ENCODE results near the gene OPRD1.

The OPRD1 gene

GRCh38 chr1:28885977-28886730 lies 74.2 kb downstream of the OPRD1 start:
- DNase-seq (ENCODE audit: low read depth), result no peak

- peak; percentile 81 for DNase-seq (ENCODE audit: low read depth)
These were observed 74.9 kb downstream of the OPRD1 start for GRCh38 chr1:28886731-28887418.

DNA sequence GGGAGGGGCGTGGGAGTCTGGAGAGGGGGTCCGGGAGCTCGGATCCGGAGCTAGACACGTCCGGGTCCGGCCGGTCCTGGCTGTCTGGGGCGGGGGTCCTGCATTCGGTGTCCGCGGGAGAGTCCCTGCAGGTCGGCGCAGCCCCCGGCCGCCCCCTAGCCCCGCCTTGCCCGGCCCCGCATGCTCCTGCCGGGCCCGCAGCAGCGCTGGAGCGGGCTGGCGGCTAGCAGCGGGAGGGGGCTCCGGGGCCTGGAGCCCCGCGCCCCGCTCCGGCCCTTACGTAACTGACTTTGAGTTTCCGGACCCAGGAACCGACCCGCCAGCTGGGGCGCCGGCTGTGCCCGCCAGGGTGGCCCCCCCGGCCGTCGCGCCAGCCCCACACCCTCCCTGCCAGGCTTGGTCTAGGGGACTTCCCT lies 75.5 kb downstream of the OPRD1 start:
- DNase-seq (ENCODE audit: low read depth), result peak; percentile 37

GRCh38 chr1:28887835-28888682 lies 76.1 kb downstream of the OPRD1 start:
- no peak for DNase-seq (ENCODE audit: low read depth)

DNA sequence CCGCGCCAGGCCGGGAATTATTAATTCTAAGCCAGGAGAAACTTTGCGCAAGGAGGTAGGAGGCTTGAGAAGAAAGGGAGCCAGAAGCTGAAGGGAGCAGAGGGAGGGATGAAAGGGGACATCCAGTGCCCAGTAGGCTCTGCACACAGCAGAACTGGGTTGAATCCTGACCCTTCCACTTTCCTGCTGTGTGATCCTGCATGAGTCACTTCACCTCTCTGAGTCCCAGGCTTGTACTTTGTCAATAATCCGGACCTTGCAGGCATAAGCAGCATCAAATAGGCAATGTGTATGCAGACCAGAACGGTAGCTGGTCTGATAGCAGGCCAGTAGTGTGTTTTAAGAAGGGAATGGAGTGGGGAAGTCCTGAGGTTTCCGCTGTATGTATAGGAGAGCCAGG lies 76.9 kb downstream of the OPRD1 start:
- no peak for DNase-seq (ENCODE audit: low read depth)

- DNase-seq (ENCODE audit: low read depth), result no peak
These were observed 77.4 kb downstream of the OPRD1 start for GRCh38 chr1:28889357-28889756.

- no peak for DNase-seq (ENCODE audit: low read depth)
These were observed 78.5 kb downstream of the OPRD1 start for GRCh38 chr1:28890435-28890834.

DNA sequence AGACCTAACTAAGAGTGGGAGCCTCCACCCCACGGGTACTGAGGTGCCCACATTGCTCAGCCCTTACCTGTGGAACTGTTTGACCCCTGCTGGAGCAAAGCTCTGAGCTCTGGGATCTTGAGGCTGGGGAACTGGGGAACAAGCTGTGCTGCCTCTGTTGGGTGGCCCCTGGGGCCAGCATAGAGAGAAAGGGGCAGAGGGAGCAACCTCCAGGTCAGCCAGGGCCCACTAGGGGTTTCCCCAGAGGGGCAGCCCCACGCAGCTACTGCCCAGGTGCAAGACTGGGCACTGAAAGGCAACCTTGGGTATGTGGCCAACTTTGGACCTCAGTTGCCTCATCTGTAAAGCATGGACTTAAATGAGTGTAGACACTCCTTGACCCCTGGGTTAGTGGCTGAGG lies 78.9 kb downstream of the OPRD1 start:
- no peak for DNase-seq (ENCODE audit: low read depth)

GRCh38 chr1:28891256-28891655 lies 79.3 kb downstream of the OPRD1 start:
- DNase-seq (ENCODE audit: low read depth), result no peak

DNA sequence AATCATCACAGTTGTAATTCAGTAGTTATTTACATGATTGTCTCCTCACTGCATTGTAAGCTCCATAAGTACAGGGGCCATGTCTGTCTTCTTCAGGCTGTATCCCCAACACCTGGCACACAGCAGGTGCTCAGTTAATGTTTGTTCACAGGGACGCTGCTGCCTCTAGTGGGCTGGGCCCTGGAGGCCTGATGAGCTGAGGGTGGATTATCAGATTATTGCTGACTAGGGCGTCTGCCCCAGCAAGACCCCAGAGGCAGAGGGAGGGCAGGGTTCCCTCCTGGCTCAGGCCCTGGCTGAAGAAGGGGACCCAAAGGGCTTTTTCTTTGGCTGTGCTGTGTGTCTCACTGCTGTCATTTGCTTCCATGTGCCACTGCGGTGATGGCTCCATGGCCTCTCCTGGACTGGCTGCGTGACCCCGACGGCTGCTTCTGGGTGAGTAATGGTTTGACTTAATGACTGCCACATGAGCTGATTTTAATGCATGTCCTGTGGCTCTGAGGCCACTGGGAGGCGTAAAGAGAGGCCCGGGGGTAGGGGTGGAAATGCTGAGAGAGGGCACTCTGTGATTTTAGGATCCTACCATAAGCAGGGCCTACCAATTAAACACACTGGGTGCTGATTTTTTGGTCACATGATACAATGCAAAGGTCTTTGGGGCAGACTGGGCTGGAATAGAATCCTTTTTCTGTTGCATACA lies 81.6 kb downstream of the OPRD1 start:
- no peak for DNase-seq (ENCODE audit: low read depth)

DNA sequence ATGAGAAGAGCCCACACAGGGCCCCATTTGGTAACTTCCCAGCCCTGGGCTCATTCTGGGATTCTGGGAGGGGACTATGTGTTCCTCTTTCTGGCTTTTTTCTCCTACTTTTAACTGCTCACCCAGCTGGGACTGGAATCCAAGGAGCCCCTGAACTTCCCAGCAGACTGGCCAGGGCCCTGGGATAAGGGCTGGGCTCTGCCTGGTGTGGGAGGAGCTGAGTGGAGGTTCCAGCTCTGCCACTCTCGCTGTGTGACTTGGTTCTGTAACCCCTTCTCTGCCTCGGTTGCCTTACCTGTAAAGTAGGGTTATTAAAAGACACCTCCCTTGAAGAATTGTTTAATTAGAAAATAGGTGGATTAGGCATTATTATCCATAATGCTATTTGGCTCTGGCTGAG lies 82.8 kb downstream of the OPRD1 start:
- no peak for DNase-seq (ENCODE audit: low read depth)

- no peak for DNase-seq (ENCODE audit: low read depth)
These were observed 84.1 kb downstream of the OPRD1 start for GRCh38 chr1:28895896-28896608.

- DNase-seq (ENCODE audit: low read depth), result no peak
These were observed 84.6 kb downstream of the OPRD1 start for GRCh38 chr1:28896609-28896986.

DNA sequence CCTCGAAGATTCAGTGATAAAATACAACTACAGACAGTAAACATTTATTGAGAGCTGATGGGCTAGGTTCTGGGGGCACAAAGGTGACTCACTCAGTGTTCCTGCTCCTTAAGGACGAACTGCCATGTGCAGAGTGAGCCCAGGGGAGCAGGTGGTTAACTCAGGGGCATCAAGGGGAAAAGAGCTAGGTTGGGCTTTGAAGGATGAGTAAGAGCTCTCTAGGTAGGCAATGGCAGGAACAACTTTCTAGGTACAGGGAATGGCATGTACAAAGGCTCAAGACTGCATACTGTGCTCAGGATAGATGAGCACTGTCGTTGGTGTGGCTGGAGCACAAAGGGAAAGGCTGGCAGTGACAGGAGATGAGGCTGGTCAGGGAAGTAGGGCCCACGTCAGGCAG lies 85.8 kb downstream of the OPRD1 start:
- no peak for DNase-seq (ENCODE audit: low read depth)

DNA sequence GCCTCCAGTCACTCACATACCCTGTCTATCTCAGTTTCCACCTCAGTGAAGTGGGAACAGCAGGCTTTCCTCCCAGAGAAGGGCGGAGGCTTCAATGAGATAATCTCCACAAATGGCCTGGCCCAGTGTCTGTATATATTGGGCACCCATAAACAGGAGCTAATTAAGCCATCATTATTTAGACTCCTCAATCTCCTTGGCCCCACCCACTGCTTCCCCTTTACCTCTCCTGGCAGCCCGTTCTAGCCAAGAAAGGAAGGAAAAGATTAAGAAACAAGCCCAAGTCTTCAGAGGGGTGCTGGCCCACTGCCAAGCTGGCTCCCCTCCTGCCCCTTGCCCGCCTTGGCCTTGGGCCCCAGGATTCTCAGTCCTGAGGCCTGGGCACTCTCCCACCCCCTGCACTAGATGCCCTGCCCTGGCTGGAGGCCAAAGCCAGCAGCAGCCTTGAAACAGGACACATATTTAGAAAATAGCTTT lies 86.5 kb downstream of the OPRD1 start:
- no peak for DNase-seq (ENCODE audit: low read depth)

GRCh38 chr1:28899267-28899666 lies 87.3 kb downstream of the OPRD1 start:
- no peak for DNase-seq (ENCODE audit: low read depth)

GRCh38 chr1:28900562-28900961 lies 88.6 kb downstream of the OPRD1 start:
- no peak for DNase-seq (ENCODE audit: low read depth)

DNA sequence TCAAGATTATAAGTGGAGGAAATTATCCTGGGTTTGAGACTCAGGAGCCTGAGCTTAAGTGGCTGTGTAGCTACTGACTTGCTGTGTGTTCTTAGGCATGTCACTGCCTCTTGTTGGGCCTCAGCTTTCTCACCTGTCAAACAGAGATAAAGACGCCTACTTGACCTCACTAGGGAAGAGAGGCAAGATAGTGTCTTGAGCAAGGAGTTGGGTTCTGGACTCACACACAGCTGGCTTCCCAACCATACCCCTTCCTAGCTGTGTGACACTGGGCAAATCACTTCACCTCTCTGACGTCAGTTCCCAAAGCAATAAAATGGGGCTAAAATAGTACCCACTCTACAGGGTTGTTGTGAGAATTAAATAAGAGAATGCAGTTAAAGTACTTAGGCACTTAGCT lies 90.8 kb downstream of the OPRD1 start:
- no peak for DNase-seq (ENCODE audit: low read depth)

DNA sequence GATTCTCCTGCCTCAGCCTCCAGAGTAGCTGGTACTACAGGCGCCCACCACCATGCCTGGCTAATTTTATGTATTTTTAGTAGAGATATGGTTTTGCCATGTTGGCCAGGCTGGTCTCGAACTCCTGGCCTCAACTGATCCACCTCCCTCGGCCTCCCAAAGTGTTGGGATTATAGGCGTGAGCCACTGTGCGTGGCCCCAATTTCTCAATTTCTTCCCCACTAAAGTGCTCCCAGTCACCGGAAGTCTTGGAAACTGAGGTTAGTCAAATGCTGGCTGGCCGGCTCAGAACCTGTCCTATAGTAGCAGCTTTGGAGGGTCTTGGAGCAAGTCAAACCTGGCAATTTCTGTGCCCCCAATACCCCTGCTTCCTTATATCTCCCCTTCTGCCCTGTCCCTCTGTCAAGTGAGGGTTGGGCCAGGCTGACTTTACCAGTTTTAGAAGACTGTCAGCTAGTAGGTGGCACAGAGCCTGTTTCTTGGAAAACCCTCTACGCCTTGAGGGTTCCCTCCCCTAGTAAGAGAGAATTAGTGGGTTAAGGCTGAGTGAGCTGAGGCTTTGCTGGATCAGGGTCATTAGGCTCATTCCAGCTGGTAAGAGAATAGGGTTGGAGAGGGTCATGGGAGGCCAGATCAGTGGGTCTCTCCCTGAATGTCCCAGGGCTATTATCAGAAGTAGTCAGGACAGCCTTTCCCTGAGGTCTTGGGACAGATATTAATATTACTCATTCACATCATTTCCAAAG lies 94.1 kb downstream of the OPRD1 start:
- DNase-seq (ENCODE audit: low read depth), result no peak

GRCh38 chr1:28909198-28909597 lies 97.2 kb downstream of the OPRD1 start:
- no peak for DNase-seq (ENCODE audit: low read depth)
